Measurements from ENCODE around the gene S100A14.

DNA sequence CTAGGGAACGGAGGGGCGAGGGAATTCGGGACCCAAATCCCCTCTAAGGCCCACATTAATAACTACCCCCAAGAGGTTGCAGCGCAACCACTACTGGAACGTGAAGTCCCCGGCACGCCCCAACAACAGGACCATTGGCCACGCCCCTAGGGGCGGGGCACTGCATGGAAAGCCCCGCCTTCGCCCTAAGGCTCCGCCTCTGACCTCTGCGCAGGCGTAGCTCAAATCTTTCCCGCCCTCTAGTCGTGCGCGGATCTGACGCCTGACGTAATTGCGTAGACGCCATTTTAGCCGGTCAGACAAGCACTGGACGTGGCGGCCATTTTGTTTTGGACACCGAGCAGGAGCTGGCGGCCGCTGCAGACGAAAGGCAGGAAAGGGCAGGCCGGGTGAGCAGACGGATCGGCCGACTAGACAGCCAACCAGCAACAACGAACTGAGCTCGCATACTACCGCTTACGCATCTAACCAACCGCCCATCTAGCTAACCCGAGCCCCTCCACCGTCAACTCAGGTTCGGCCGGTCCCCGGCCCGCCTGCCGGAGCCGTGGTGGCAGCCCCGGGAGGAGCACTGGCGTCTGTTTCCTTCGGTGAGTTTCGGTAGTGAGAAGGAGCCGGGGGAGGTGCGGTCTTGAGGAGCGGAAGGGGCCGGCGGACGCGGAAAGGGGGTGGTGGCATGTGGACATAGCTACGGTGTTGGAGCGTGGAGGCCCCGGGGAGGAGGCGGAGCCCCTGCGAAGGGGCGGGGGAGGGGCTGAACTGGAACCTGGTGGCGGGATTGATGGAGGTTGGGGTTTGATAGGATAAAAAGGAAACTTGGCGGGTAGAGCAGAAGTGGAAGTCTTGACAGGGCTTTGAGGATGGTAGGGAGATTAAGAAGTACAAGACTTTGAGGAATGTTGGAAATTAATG is 17.9 kb upstream of the S100A14 start, which contains the start of gene CHTOP:
- TF ChIP-seq POLR2A (IDR thresholded peaks at IDR 0.05; ENCODE audit: low read depth, low read length) (peak; percentile 97), POLR2AphosphoS5 (IDR thresholded peaks at IDR 0.05; ENCODE audit: low read depth, low read length) (peak; percentile 97), POU2F2 (IDR thresholded peaks at IDR 0.05; ENCODE audit: low read depth, low read length) (peak; percentile 87; the same call in 1 of the 2 replicates)

Measured in GM12891 (cell line).